Karpas-422 (cell line): ENCODE results near the gene CADPS. TPM values are rescaled to one million over a fixed set of nuclear protein-coding genes. Genes with fewer than 3 reads are reported as not detected.

Source experiments
- DNase-seq: peaks from one replicate; pipeline ENCODE4 v3.0.0-alpha.2; 2015
- H2AFZ ChIP-seq: fragments of 200-600 bp; sonication (generic); 2 replicates; pipeline ENCODE4 v1.6.1; 2014; ENCODE audit warnings: antibody characterized with exemption, low read length, mixed read lengths
- H3K27ac ChIP-seq: fragments of 200-600 bp; sonication (generic); 2 replicates; pipeline ENCODE4 v1.5.1; 2014; ENCODE audit warnings: mild to moderate bottlenecking, low read length, moderate library complexity
- H3K27me3 ChIP-seq: fragments of 200-600 bp; sonication (generic); 2 replicates; pipeline ENCODE4 v1.6.1; 2014; ENCODE audit warnings: low read length, mixed read lengths
- H3K36me3 ChIP-seq: fragments of 200-600 bp; sonication (generic); 2 replicates; pipeline ENCODE4 v1.6.1; 2014; ENCODE audit warnings: low read length, mixed read lengths; ENCODE audit not compliant: insufficient read depth
- H3K4me1 ChIP-seq: fragments of 200-600 bp; sonication (generic); 2 replicates; pipeline ENCODE4 v1.6.1; 2014; ENCODE audit warnings: mild to moderate bottlenecking, low read length, mixed read lengths
- H3K4me2 ChIP-seq: fragments of 200-600 bp; sonication (generic); 2 replicates; pipeline ENCODE4 v1.6.1; 2014; ENCODE audit warnings: low read length, low read depth, mild to moderate bottlenecking; ENCODE audit not compliant: poor library complexity, severe bottlenecking
- H3K4me3 ChIP-seq: fragments of 200-600 bp; sonication (generic); 2 replicates; pipeline ENCODE4 v1.5.1; 2014; ENCODE audit warnings: mild to moderate bottlenecking, antibody characterized with exemption, low read length, mixed read lengths
- H3K79me2 ChIP-seq: fragments of 200-600 bp; sonication (generic); 2 replicates; pipeline ENCODE4 v1.6.1; 2014; ENCODE audit warnings: mild to moderate bottlenecking, low read length, mixed read lengths
- H3K9ac ChIP-seq: fragments of 200-600 bp; sonication (generic); 2 replicates; pipeline ENCODE4 v1.6.0; 2014; ENCODE audit warnings: low read length
- H3K9me2 ChIP-seq: fragments of 200-600 bp; sonication (generic), shearing (Covaris generic); replicated peaks from 2 replicates; pipeline ENCODE4 v1.6.0; 2014; ENCODE audit warnings: mild to moderate bottlenecking, low read length, moderate library complexity; ENCODE audit not compliant: insufficient read depth
- H3K9me3 ChIP-seq: fragments of 300-700, 200-600 bp; sonication (generic); 2 replicates; pipeline ENCODE4 v1.6.1; 2014; ENCODE audit warnings: low read length, mixed read lengths
- H4K20me1 ChIP-seq: fragments of 200-600 bp; sonication (generic); 2 replicates; pipeline ENCODE4 v1.6.1; 2014; ENCODE audit warnings: mild to moderate bottlenecking, antibody characterized with exemption, low read length, low read depth; ENCODE audit not compliant: insufficient read depth
- total RNA-seq: library from RNA; depleted of rRNA; stranded (reverse); fragments of >200 nt; shearing (Covaris generic); gene quantifications from 2 replicates; pipeline ENCODE4 v1.2.3, GENCODE V29; 2014; ENCODE audit warnings: low replicate concordance

The CADPS gene
- total RNA-seq, 1 experiment from 2014 or later, result 1.9 TPM

GRCh38 chr3:62771331-62772072 is 103.7 kb downstream of the CADPS start:
- no peak for DNase-seq
- Histone ChIP-seq H3K36me3 (no peaks in the 10 kb centered on the region), H3K4me2 (no peak overlapping the region), H3K27me3 (0 out of 2 replicates have a peak, but pooled peaks cover under 1% of the 10 kb centered on the region), H3K4me1 (0 out of 2 replicates have a peak, but pooled peaks cover 3% of the 10 kb centered on the region), H3K9me3 (no peaks in the 10 kb centered on the region), H3K79me2 (no peaks in the 10 kb centered on the region), H3K4me3 (no peak overlapping the region), H2AFZ (no peak overlapping the region), H3K9ac (no peak overlapping the region), H3K9me2 (no peaks in the 10 kb centered on the region), H3K27ac (no peak overlapping the region), H4K20me1 (no peaks in the 10 kb centered on the region)

DNA sequence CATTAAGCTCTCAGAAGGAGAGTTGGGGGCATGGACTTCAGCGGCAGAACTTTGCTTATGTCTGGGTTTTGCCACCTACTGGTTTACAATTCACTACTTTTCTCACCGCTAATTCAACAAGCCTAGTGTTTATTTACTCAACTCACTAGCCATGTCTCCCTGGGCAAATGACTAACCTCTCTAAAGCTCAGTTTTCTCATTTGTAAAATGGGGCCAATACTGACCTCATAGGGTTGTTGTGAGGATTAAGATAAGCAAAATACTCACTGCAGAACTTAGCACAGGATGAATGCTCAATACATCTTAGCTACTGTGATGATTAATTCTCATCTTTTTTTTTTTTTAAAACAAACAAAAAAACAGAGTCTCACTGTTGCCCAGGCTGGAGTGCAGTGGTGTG is 106.3 kb downstream of the CADPS start:
- Histone ChIP-seq H3K36me3 (no peaks in the 10 kb centered on the region), H2AFZ (no peak overlapping the region), H3K27ac (no peak overlapping the region), H3K4me1 (peaks cover 9% of the 10 kb centered on the region; the same call in 1 of the 2 replicates), H3K4me3 (no peak overlapping the region), H3K9ac (no peak overlapping the region), H4K20me1 (no peaks in the 10 kb centered on the region), H3K4me2 (no peak overlapping the region), H3K27me3 (0 out of 2 replicates have a peak, but pooled peaks cover 2% of the 10 kb centered on the region), H3K9me2 (no peaks in the 10 kb centered on the region), H3K9me3 (no peaks in the 10 kb centered on the region), H3K79me2 (no peaks in the 10 kb centered on the region)
- DNase-seq, result no peak

- H3K4me2 ChIP-seq, result no peak overlapping the region
- H2AFZ ChIP-seq, result no peak overlapping the region
- 0 out of 2 replicates have a peak, but pooled peaks cover 2% of the 10 kb centered on the region for H3K27me3 ChIP-seq
- no peaks in the 10 kb centered on the region for H3K79me2 ChIP-seq
- no peaks in the 10 kb centered on the region for H3K9me3 ChIP-seq
- H3K9me2 ChIP-seq, result no peaks in the 10 kb centered on the region
- H3K36me3 ChIP-seq, result no peaks in the 10 kb centered on the region
- H3K4me1 ChIP-seq, result peaks cover 19% of the 10 kb centered on the region
- H3K4me3 ChIP-seq, result no peak overlapping the region
- no peak overlapping the region for H3K9ac ChIP-seq
- no peaks in the 10 kb centered on the region for H4K20me1 ChIP-seq
- no peak overlapping the region for H3K27ac ChIP-seq
- DNase-seq, result no peak
These were observed 113.5 kb downstream of the CADPS start for GRCh38 chr3:62761711-62762110.

- H3K4me2 ChIP-seq, result no peak overlapping the region
- no peak overlapping the region for H2AFZ ChIP-seq
- H3K9me3 ChIP-seq, result no peaks in the 10 kb centered on the region
These were observed 113.9 kb downstream of the CADPS start for GRCh38 chr3:62761311-62761710.

DNA sequence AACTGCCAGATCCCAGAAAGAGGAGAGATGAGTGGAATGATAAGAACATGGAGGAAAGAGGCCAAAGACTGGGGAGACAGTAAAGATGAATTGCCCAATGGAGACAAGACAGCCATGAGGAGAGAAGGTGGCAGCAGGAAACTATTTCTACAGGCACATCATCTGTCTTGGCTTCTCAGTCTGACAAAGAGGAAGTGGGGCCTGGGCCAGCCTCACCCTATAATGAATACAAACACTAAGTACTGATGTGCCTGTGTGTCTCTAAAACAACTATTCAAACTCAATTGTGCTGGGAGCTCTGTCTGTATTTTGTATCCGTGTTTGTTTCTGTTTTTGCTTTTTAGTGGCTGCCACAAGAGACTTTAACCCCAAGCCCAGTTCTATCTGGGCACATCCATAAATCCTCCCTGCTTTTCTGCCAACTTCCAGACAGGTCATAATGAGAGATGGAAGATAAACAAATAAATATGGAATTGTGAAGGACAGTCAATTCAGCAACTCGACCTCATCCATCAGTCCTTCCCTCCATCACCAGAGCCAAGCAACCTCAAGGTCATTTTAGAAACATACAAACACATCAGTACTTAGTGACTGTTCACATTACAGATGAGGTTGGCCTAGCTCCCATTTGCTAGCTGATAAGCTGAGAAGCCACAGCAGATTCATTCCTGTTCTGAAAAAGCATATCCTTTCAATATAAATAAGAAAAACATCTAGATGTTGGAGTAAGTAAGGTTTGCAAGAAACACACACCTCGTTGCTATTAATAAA is 116.7 kb downstream of the CADPS start:
- Histone ChIP-seq H3K4me3 (no peak overlapping the region), H3K4me2 (no peak overlapping the region), H3K9ac (no peak overlapping the region), H3K27ac (no peak overlapping the region), H3K27me3 (no peaks in the 10 kb centered on the region), H2AFZ (no peak overlapping the region), H3K36me3 (no peaks in the 10 kb centered on the region), H4K20me1 (no peaks in the 10 kb centered on the region), H3K9me2 (no peaks in the 10 kb centered on the region), H3K9me3 (no peaks in the 10 kb centered on the region), H3K79me2 (no peaks in the 10 kb centered on the region), H3K4me1 (peaks cover 22% of the 10 kb centered on the region)
- DNase-seq, result peak; percentile 63

More at GRCh38 chr3:62761311-62761710, 113.9 kb downstream of the CADPS start:
- H3K4me1 ChIP-seq, result peaks cover 19% of the 10 kb centered on the region
- no peak for DNase-seq
- no peaks in the 10 kb centered on the region for H3K36me3 ChIP-seq
- H3K9ac ChIP-seq, result no peak overlapping the region
- H3K27me3 ChIP-seq, result no peaks in the 10 kb centered on the region
- no peaks in the 10 kb centered on the region for H3K79me2 ChIP-seq
- no peak overlapping the region for H3K27ac ChIP-seq
- H3K4me3 ChIP-seq, result no peak overlapping the region
- no peaks in the 10 kb centered on the region for H4K20me1 ChIP-seq
- no peaks in the 10 kb centered on the region for H3K9me2 ChIP-seq

- DNase-seq, result no peak
- Histone ChIP-seq H3K36me3 (no peaks in the 10 kb centered on the region), H3K9me3 (no peaks in the 10 kb centered on the region), H3K27ac (no peak overlapping the region), H4K20me1 (no peaks in the 10 kb centered on the region), H3K27me3 (no peaks in the 10 kb centered on the region), H3K9me2 (no peaks in the 10 kb centered on the region), H2AFZ (no peak overlapping the region), H3K9ac (no peak overlapping the region), H3K4me3 (no peak overlapping the region), H3K4me1 (peaks cover 22% of the 10 kb centered on the region), H3K79me2 (no peaks in the 10 kb centered on the region), H3K4me2 (no peak overlapping the region)
These were observed 118.2 kb downstream of the CADPS start for GRCh38 chr3:62757045-62757444.

DNA sequence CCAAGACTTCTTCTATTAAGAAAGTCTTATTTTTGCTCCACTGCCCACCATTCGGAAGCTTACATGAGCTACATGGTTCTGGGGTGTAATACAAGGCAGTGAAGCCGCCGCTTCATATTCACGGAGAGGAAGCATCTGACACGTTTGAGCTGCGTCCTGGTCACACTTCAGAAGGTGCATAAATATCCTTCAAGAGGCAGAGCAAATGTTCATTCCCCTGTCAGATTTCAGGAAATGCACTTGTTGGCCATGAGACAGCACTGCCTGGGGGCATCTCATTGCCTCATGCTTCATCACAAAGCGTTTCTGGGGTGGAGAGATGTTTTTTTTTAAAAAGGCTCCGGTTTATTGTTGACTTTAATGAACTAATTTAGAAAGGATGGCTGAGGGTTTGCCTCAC is 119.9 kb downstream of the CADPS start:
- H4K20me1 ChIP-seq, result no peaks in the 10 kb centered on the region
- no peak overlapping the region for H3K4me2 ChIP-seq
- H3K79me2 ChIP-seq, result no peaks in the 10 kb centered on the region
- no peaks in the 10 kb centered on the region for H3K36me3 ChIP-seq
- no peaks in the 10 kb centered on the region for H3K9me2 ChIP-seq
- H3K9me3 ChIP-seq, result no peaks in the 10 kb centered on the region
- H2AFZ ChIP-seq, result peak overlapping the region; percentile 11; the same call in 1 of the 2 replicates
- no peak overlapping the region for H3K9ac ChIP-seq
- peak; percentile 57 for DNase-seq
- H3K4me1 ChIP-seq, result peaks cover 18% of the 10 kb centered on the region
- H3K27ac ChIP-seq, result no peak overlapping the region
- no peak overlapping the region for H3K4me3 ChIP-seq
- no peaks in the 10 kb centered on the region for H3K27me3 ChIP-seq

DNA sequence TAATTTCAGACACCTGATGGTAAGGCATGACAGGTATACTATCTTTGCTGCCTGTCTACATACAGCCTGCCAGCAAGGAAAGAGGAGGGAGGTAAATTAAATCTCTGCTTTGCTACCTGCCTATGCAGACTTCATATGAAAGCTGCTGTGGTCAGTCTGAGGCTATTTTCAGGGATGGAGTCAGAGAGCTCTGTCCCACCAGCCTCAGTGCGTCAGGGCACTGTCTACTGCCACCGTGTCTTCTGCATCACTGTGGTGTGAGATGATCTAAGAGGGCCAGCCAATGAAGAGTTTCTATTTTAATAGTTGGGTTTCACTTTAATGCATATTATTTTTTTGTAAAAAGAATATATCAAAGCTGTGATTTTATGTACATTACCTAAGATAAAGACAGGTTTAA is 125.6 kb downstream of the CADPS start:
- H3K9ac ChIP-seq, result no peak overlapping the region
- no peaks in the 10 kb centered on the region for H3K9me2 ChIP-seq
- no peaks in the 10 kb centered on the region for H3K36me3 ChIP-seq
- H3K4me2 ChIP-seq, result no peak overlapping the region
- no peak overlapping the region for H2AFZ ChIP-seq
- no peaks in the 10 kb centered on the region for H3K27me3 ChIP-seq
- no peaks in the 10 kb centered on the region for H3K9me3 ChIP-seq
- DNase-seq, result no peak
- no peaks in the 10 kb centered on the region for H3K79me2 ChIP-seq
- no peak overlapping the region for H3K27ac ChIP-seq
- H3K4me3 ChIP-seq, result no peak overlapping the region
- no peaks in the 10 kb centered on the region for H3K4me1 ChIP-seq
- H4K20me1 ChIP-seq, result no peaks in the 10 kb centered on the region
